Tibial nerve (tissue), 3 donors: ENCODE measurements around the gene CIZ1.

Source experiments
- POLR2A ChIP-seq, 2 donors: fragments of 450-650 bp; IDR thresholded peaks; one replicate each; pipeline ENCODE4 v1.6.1; 2017; ENCODE audit warnings: antibody characterized with exemption in 2 of 2, mild to moderate bottlenecking in 2 of 2, moderate library complexity in 2 of 2
- TF ChIP-seq, protein P1 (sequence below), 5 experiments: fragments of 200-600 bp in 3 of 5; fragments of 450-650 bp in 2 of 5; sonication (generic) in 3 of 5; IDR thresholded peaks; one replicate each; pipeline ENCODE4 v1.5.1; 2016 to 2019; ENCODE audit warnings: antibody characterized with exemption in 5 of 5, mild to moderate bottlenecking in 3 of 5, moderate library complexity in 2 of 5

DNA sequence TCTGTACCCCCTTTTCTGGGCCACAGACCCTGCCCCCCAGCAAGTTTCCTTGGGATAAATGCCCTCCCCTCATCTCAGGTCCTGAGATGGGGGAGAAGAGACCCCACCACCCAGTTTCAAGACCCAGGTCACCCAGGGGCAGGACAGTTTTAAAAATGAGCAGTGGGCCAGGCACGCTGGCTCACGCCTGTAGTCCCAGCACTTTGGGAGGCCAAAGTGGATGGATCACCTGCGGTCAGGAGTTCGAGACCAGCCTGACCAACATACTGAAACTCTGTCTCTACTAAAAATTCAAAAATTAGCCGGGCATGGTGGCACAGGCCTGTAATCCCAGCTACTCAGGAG is 69.9 kb downstream of the CIZ1 start:
- TF ChIP-seq, protein P1, sequence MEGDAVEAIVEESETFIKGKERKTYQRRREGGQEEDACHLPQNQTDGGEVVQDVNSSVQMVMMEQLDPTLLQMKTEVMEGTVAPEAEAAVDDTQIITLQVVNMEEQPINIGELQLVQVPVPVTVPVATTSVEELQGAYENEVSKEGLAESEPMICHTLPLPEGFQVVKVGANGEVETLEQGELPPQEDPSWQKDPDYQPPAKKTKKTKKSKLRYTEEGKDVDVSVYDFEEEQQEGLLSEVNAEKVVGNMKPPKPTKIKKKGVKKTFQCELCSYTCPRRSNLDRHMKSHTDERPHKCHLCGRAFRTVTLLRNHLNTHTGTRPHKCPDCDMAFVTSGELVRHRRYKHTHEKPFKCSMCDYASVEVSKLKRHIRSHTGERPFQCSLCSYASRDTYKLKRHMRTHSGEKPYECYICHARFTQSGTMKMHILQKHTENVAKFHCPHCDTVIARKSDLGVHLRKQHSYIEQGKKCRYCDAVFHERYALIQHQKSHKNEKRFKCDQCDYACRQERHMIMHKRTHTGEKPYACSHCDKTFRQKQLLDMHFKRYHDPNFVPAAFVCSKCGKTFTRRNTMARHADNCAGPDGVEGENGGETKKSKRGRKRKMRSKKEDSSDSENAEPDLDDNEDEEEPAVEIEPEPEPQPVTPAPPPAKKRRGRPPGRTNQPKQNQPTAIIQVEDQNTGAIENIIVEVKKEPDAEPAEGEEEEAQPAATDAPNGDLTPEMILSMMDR (IDR thresholded peaks at IDR 0.05), result no peak
- no peak for TF ChIP-seq POLR2A (IDR thresholded peaks at IDR 0.05)
